Osteocyte (in vitro differentiated cells): ENCODE data around the gene OR10G7. TPM values are rescaled to one million over a fixed set of nuclear protein-coding genes. Genes with fewer than 3 reads are reported as not detected.
"Not testable (repeated sequence)": the region's sequence is repeated elsewhere in the genome, so short reads cannot be mapped to it uniquely, and the experiment has no call there.

Experiments
- DNase-seq: peaks from one replicate; pipeline ENCODE4 v3.0.0; 2021; ENCODE audit warnings: mixed read lengths; ENCODE audit not compliant: unreplicated experiment; ENCODE audit errors: extremely low spot score
- H3K27ac Mint-ChIP-seq: one replicate; pipeline ENCODE4 v1.8.0; 2021; ENCODE audit warnings: mild to moderate bottlenecking, mixed read lengths; ENCODE audit not compliant: unreplicated experiment
- H3K27me3 Mint-ChIP-seq: one replicate; pipeline ENCODE4 v1.8.0; 2021; ENCODE audit warnings: mixed read lengths; ENCODE audit not compliant: unreplicated experiment
- H3K36me3 Mint-ChIP-seq: one replicate; pipeline ENCODE4 v1.8.0; 2021; ENCODE audit warnings: mixed read lengths; ENCODE audit not compliant: unreplicated experiment
- H3K4me1 Mint-ChIP-seq: one replicate; pipeline ENCODE4 v1.8.0; 2021; ENCODE audit warnings: mixed read lengths; ENCODE audit not compliant: unreplicated experiment
- H3K4me3 Mint-ChIP-seq: one replicate; pipeline ENCODE4 v1.8.0; 2021; ENCODE audit warnings: mild to moderate bottlenecking, moderate library complexity, mixed read lengths; ENCODE audit not compliant: unreplicated experiment
- H3K9me3 Mint-ChIP-seq: one replicate; pipeline ENCODE4 v1.8.0; 2021; ENCODE audit warnings: mixed read lengths; ENCODE audit not compliant: unreplicated experiment
- CTCF ChIP-seq: fragments of 200-600 bp; sonication (generic); IDR thresholded peaks from 2 replicates; pipeline ENCODE4 v1.5.0; 2021; ENCODE audit warnings: antibody characterized with exemption, mild to moderate bottlenecking, moderate library complexity
- total RNA-seq: library from RNA; stranded (reverse); gene quantifications from 2 replicates; pipeline ENCODE4 v1.2.1, GENCODE V29; 2021

The OR10G7 gene
- total RNA-seq, 1 donor from 2014 or later = not detected

GRCh38 chr11:124043420-124043819 is 2.3 kb upstream of the OR10G7 start:
- DNase-seq = no peak
- Mint-ChIP-seq H3K36me3 (no peaks in the 10 kb centered on the region), H3K4me3 (no peak overlapping the region), H3K27me3 (peaks cover 6% of the 10 kb centered on the region), H3K4me1 (no peaks in the 10 kb centered on the region), H3K27ac (no peak overlapping the region), H3K9me3 (no peaks in the 10 kb centered on the region)
- TF ChIP-seq CTCF = no peak

GRCh38 chr11:124039557-124039956 is 1.6 kb downstream of the OR10G7 start:
- no peaks in the 10 kb centered on the region for H3K9me3 Mint-ChIP-seq
- H3K4me3 Mint-ChIP-seq = no peak overlapping the region
- no peaks in the 10 kb centered on the region for H3K4me1 Mint-ChIP-seq
- no peak for TF ChIP-seq CTCF
- DNase-seq = no peak
- H3K27ac Mint-ChIP-seq = no peak overlapping the region
- no peaks in the 10 kb centered on the region for H3K36me3 Mint-ChIP-seq
- H3K27me3 Mint-ChIP-seq = peaks cover 10% of the 10 kb centered on the region

DNA sequence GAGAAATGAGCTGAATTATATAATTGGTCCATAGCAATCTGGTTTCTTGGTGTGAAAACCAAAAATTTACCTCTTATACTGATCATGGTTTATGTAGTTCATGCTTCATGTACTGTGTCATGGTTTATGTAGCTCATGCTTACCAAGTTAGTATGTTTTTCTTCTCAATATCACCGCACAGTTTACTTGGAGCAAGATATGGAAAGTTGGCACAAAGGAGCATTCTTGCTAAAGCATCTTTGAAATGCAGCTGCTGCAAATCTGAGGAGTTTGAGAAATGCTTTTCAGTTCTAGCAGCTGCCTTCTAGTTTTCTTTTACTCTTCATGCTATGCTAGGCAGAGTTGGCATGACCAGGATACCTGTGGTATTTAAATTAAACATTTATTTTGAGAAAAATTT is 4.5 kb downstream of the OR10G7 start:
- TF ChIP-seq CTCF = no peak
- Mint-ChIP-seq H3K4me3 (no peak overlapping the region), H3K27ac (no peak overlapping the region)

GRCh38 chr11:124026498-124026897 is 14.6 kb downstream of the OR10G7 start, which contains the start of gene OR10G8:
OR10G8 (plus strand) TSS chr11:124026798; CDS start chr11:124029623, 2,825 bp downstream.
- no peak within 1 kb of the TSS for H3K27ac Mint-ChIP-seq
- no peak for DNase-seq

More for the DNA sequence above, 4.5 kb downstream of the OR10G7 start:
- no peak for DNase-seq
- no peaks in the 10 kb centered on the region for H3K36me3 Mint-ChIP-seq
- peaks cover 10% of the 10 kb centered on the region for H3K27me3 Mint-ChIP-seq
- no peaks in the 10 kb centered on the region for H3K4me1 Mint-ChIP-seq
- H3K9me3 Mint-ChIP-seq = no peaks in the 10 kb centered on the region

DNA sequence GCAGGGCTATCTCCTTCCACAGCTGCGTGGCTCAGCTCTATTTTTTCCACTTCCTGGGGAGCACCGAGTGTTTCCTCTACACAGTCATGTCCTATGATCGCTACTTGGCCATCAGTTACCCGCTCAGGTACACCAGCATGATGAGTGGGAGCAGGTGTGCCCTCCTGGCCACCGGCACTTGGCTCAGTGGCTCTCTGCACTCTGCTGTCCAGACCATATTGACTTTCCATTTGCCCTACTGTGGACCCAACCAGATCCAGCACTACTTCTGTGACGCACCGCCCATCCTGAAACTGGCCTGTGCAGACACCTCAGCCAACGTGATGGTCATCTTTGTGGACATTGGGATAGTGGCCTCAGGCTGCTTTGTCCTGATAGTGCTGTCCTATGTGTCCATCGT is 25.3 kb downstream of the OR10G7 start:
- H3K27me3 Mint-ChIP-seq, DNase-seq, H3K27ac Mint-ChIP-seq, H3K36me3 Mint-ChIP-seq, H3K4me3 Mint-ChIP-seq, H3K4me1 Mint-ChIP-seq, H3K9me3 Mint-ChIP-seq: not testable (repeated sequence)

More at GRCh38 chr11:124026498-124026897, 14.6 kb downstream of the OR10G7 start, which contains the start of gene OR10G8:
- Mint-ChIP-seq H3K9me3 (no peaks in the 10 kb centered on the region), H3K27me3 (no peaks in the 10 kb centered on the region), H3K4me1 (no peaks in the 10 kb centered on the region), H3K36me3 (no peaks in the 10 kb centered on the region), H3K4me3 (no peak within 1 kb of the TSS)
- TF ChIP-seq CTCF = no peak

GRCh38 chr11:124012697-124013096 is 28.4 kb downstream of the OR10G7 start, which contains the start of gene OR10G4:
OR10G4 (plus strand) TSS chr11:124012997; CDS start chr11:124015575, 2,578 bp downstream.
- H3K27ac Mint-ChIP-seq = no peak within 1 kb of the TSS
- H3K9me3 Mint-ChIP-seq = no peaks in the 10 kb centered on the region
- H3K4me1 Mint-ChIP-seq = no peaks in the 10 kb centered on the region
- no peak for DNase-seq
- H3K4me3 Mint-ChIP-seq = no peak within 1 kb of the TSS
- peaks cover 2% of the 10 kb centered on the region for H3K27me3 Mint-ChIP-seq
- H3K36me3 Mint-ChIP-seq = no peaks in the 10 kb centered on the region
- TF ChIP-seq CTCF = no peak
